Right renal cortex interstitium (tissue), 3 donors: ENCODE data around the gene ATP11B. TPM values are rescaled to one million over a fixed set of nuclear protein-coding genes. Genes with fewer than 3 reads are reported as not detected.

Experiments
- DNase-seq, 3 donors: peaks; one replicate each; pipeline ENCODE4 v3.0.0-alpha.2; 2013; ENCODE audit warnings: low read depth in 3 of 3, low spot score in 2 of 3
- polyA plus RNA-seq, 3 donors: library from polyadenylated mRNA; unstranded; fragments of 120-200 nt; gene quantifications; one replicate each; pipeline ENCODE4 v1.2.1, GENCODE V29; 2013; ENCODE audit not compliant: insufficient read length in 3 of 3

Gene ATP11B
- polyA plus RNA-seq, 3 donors = 59.3 to 59.8 (median 59.6) TPM

DNA sequence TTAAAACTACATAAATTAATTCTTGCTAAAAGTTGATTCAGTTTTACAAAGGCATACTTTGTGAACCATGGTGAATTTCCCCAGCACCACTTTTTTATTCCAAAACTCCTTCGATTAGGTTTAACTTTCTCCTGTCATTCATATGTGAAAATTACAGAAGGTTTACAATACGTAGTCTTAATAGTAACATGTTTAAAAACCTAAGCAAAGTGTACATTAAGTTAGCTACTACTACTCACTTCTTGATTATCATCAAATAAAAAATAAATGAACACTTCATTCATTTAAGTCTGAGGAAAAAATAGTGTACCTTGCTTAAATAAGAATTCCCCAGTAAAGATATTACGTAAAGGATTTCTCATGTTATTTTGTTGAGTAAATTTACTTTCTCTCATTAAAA, 148.4 kb downstream of the ATP11B start:
- DNase-seq = no peak

DNA sequence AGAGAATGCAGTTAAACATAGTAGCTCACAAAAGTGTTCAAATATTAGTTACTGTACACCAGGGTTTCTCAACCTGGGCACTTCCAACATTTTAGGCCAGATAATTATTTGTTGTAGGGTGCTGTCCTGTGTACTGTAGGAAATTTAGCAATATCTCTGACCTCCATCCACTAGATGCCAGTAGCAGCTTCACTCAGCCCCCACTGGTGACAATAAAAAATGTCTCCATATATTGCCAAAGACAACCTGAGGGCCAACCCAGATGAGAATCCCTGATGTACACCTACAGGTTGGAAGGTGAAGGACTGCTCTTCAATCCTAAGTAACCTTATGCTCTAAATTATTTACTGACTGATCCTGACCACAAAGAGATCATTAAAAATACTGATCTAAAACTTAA, 154.6 kb downstream of the ATP11B start:
- DNase-seq = no peak

DNA sequence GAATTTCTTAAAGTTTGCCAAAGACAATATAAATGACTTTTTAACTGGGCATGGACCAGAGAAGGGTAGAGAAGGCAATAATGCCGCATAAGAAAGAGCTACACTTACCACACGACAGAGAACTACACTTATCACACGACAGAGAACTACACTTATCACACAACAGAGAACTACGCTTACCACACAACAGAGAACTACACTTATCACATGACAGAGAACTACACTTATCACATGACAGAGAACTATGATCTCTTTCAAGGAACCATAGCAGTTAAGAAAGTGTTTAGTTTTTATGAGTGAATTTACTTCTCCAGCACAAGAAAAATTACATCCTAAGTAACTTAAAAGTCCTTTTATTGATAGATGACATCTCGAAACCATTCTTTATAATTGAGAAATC, 155.0 kb downstream of the ATP11B start:
- no peak for DNase-seq

DNA sequence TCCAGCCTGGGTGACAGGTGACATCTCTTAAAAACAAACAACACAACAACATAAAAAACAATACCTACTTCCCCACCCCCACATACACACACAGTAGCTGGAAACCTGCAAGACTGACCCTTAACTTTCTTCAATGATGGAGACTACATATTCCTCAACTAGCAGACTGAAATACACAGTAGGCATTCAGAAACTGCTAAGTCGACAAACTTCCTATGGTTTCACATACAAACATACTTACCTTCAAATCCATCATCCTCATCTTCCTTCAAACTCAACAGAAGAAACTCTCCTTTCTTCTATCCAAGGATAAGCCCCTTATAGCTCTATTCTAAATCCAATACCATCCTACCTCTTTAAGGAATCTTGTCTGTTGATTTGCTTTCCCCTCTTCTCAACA, 156.4 kb downstream of the ATP11B start:
- DNase-seq = no peak

DNA sequence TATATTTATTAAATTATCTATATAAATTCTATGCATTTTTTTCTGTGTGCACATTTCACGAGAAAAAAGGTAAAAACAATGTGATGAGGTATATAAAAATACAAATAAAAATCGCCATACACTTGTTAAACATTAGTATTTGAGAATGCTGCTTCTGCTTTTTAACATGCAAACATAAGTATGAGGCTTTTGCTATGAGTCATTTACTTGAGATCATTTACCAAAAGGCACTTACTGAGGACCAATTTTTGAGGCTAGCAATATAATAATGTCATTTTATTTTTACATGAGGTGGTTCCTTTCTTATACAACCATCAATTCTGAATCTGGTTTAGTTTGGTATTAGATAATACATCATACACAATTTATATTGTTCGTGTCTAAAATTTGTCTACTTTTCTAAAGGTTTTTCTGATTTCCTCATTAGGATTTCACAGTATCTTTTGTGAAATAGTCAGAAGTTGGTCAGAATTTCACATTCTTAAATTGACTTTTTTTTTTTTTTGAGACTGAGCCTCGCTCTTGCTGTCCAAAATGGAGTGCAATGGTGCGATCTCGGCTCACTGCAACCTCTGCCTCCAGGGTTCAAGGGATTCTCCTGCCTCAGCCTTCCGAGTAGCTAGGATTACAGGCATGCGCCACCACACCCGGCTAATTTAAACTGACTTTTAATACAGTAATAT, 161.4 kb downstream of the ATP11B start:
- DNase-seq = no peak

DNA sequence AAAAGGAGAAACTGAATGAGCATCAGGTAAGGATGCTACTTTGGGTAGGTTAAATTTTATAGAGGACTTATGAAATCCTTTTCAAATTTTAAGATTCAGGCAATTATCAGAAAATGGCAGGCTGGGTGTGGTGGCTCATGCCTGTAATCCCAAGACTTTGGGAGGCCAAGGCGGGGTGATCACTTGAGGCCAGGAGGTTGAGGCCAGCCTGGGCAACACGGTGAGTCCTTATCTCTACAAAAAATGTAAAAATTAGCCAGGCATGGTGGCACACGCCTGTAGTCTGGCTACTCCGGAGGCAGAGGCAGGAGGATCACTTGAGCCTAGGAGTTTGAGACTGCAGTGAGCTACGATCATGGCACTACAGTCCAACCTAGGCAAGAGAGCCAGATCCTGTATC, 163.9 kb downstream of the ATP11B start:
- DNase-seq = no peak

DNA sequence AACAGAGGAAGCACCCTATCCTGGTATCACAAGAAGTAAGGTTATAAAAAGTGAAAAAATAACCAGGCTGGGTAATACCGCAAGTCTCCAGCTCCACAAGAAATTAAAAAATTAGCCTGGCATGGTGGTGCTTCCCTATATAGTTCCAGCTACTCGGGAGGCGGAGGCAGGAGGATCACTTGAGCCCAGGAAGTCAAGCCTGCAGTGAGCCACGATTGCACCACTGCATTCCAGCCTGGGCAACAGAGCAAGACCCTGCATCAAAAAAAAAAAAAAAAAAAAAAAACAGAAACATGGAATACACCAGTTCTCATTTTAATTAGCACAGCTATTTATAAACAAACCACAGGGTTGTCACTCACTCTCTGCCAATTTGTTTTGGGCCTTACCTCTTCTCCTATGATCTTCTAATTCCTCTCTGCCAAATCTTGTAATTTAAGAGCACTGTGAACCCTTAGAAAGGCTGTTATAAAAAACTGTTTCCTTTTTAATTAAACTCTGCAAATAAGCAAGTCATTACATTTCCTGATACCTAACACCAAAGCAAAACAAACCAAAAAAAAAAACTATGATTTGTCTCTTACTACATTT, 164.5 kb downstream of the ATP11B start:
- DNase-seq = no peak

DNA sequence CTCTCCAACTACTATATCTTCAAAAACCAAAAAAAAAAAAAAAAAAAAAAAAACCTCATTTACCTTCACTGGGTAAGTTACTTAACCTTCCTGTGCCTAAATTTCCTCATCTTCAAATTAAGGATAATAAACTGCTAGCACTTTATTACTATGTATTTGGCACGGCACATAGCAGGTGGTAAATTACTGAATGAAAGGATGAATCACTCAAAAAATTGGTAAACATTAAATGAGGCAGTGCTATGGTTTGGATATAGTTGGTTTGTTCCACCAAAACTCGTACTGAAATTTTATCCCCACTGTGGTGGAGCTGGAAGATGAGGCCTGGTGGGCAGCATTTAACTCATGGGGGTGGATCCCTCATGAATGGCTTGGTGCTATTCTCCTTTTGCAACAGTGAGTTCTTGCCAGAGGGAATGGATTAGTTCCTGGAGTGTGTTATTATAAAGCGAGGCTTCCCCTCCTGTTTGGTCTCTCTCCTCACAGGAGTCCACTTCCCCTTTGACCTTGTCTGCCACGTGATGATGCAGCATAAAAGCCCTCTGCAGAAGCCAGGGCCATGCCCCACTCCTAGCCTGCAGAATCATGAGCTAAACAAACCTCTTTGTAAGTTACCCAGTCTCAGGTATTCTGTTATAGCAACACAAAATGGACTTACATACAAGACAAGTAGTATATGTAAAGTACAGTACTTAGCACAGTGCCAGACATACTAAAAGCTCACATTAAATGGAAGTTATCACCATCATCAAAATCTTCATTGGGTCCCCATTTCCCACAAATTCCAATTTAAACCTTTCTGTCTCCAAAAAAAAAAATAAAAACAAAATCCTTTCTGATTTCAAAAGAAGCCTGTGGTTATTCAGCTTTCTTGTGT, 166.4 kb downstream of the ATP11B start:
- no peak for DNase-seq

DNA sequence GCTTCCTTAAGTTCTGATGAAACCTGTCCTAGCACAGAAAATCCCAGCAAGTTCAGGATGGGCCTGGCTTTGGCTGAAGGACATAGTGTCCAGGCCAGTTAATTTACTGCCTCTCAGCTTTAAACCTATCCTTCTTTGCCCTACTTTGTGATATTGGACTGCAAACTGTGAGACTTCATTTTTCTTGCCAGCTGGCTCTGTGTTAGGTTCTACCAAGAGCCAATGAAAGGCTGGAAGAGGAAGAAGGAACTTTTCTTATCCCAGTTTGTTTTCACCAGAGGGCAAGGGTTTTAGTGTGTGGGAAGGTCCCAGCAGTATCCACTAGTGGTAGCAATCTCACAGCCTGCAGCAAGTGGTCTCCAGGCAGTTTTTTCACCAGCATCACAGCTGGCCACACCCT, 168.9 kb downstream of the ATP11B start:
- no peak for DNase-seq

DNA sequence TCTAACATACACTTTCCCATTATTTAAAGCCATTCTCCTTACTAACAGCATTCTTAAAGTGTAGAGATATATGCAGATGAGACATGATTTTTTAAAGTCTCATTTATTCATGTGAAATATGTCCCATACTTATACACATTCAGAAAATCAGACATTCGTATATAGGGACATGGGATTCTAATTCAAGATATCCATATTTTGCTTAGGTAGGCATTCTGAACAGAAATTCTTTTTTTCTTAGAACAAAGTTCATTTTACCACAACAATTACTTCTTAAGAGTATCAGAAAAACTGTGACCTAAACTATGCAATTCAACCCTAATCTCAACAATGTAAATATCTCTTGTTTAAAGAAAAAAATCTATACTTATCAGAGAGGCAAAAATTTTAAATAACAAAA, 170.9 kb downstream of the ATP11B start:
- DNase-seq = no peak

DNA sequence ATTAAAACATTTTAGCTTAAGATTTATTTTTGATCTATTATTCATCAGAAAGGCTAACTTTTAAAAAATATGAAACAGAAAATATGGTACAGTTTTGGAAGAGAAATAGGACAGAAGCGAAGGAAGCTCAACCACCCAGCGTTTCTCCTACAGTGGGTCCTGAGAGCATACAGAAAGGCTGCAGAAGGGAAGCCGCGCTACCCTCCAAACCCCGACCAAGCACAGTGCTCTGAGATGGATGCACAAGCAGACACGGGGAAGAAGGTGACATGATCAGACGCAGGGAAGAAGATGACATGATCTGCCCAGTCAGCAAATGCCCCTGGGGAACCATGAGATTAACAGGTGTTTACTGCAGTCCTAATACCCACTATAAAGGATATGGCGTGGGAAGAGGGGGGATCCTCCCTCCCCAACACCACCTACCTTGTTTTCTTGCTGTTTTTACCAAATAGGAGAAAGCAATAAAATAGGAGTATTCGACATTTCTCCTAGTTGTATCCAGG, 172.6 kb downstream of the ATP11B start:
- no peak for DNase-seq

DNA sequence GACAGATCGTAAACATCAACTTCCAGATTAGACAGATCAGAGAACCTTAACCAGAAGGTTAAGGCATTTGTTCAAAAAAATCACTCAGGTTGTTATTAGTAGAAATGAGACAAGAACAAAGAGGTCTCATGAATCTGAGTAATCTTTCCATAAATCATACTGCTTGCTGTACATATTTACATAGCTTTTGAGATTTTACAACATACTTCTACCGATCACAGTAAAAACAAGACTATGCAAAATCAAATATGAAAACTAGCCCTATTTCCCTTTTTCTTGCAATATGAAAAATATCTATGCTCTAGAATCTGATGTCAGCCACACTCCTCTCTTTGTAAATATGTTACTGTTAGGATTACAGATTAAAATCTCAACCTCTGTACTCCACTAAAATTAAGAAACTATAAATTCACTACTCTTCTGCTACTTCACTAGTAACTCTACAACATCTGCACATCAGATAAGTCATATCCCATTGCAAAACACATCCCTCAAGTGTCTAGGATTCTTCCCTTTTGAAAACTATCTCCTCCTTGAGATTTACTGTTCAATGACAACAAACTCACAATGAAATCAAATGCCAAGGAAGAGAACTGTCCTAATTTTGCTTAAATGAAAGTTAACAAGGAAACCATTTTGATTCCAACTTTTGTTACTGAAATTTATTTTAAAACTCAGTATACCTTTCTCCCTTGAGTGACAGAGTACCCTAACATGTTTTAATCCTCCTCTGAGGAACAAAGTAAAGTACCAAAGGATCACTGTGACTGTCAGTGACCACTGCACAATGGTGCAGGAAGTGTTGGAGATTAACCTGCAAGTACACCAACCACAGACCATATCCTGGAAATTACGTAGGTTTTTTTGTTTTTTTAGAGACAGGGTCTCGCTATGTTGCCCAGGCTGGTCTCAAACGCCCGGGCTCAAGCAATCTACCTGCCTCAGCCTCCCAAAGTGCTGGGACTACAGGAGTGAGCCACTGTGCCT, 174.2 kb downstream of the ATP11B start:
- no peak for DNase-seq

DNA sequence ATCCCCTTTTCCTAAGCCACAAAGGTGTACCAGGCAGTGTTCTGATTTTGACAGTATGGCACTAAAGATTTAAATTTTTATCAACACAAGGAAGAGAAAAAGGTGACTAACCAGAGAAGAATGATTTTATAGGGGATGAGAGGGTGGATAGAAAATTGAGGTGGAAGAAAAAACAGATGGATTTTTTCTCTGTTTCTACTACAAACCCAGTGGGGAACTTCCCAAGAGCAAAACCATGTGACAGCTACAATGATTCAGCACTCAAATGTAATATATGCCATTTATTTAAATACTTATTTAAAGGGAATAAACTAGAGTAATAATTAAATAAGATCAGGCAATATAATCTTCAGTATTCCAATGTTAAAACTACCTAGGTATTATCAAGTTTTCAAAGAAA, 176.0 kb downstream of the ATP11B start:
- no peak for DNase-seq

DNA sequence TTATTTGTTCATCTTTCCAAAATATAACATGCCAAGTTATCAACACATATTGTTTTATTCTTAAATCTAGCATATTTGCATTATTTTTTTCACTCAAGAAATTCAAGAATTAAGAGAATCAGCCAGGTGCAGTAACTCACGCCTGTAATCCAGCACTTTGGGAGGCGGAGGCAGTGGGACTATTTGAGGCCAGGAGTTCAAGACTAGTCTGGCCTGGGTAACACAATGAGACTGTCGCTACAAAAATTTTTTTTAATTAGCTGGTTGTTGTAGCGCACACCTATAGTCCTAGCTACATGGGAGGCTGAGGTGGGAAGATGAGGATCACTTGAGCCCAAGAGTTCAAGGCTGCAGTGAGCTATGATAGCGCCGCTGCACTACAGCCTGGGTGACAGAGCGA, 176.5 kb downstream of the ATP11B start:
- DNase-seq = no peak

DNA sequence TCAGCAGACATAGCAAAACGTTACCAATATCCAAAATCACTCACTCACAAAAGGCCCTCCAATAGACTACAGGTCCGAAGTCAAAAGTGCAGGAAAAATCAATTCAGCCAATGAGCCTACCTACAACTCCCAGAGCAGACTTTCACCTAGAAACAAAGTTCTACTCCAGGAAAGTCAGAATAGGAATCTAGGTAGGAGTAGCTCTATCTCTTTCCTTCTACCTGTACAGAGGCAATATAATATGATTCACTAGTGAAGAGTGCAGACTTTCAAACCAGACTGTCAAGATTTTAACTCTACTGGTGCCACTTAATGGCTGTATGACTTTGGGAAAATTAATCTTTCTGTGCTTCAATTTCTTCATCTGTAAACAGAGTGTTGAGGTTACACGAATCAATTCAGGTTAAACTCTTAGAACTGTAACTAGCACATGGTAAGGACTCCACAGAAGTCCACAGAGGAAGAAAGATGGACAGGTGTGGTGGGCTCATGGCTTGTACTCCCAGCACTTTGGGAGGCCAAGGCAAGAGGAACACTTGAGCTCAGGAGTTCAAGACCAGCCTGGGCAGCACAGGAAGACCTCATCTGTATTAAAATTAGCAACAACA, 177.6 kb downstream of the ATP11B start:
- DNase-seq = no peak

Other genes starting within 250 kb of the ATP11B start
- 10 to 100 TPM; 55.7 to 60.8 (median 60.3) TPM for gene DCUN1D1, start 187.0 kb downstream of the ATP11B start, polyA plus RNA-seq